ENCODE data around the gene RARRES1.

RARRES1 gene

DNA sequence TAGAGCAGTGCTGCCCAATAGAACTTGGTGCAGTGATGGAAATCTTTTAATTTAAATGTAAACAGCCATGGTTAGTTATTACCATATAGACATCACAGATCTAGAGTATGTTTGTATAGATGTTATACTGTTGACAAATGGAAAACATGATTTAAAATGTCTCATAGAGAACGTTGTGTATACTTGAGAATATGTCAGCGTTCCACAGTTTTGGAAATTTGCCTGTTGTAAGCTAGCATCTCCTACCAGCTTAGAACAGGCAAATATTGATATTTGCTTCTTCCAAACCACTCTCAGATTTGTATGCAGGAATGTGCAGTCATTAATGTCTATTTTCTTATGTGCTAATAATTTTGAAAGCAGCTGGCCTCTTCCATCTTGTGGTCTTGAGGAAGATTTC lies 51.4 kb downstream of the RARRES1 start:
- DNase-seq = no peak

DNA sequence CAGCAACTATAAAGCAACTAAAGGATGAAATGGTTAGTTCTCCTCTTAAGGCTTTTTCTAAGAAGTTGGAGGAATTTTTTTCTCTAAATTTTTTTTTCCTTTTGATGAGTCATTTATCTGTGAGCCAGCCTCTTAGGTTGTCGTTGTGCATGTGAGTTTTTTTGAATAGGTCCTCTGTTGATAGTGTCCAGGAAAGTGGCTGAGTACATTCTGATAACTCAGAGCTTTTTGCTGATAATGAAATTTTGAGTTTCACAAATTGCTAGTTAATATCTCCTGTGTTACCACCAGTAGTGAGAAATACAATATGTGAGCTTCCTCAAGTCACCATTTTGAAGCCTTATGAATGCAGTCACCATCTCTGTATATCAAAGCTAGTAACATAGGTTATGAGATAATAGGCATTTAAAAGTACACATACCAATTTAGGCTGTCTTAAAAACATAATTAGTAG lies 52.7 kb downstream of the RARRES1 start:
- no peak for DNase-seq

DNA sequence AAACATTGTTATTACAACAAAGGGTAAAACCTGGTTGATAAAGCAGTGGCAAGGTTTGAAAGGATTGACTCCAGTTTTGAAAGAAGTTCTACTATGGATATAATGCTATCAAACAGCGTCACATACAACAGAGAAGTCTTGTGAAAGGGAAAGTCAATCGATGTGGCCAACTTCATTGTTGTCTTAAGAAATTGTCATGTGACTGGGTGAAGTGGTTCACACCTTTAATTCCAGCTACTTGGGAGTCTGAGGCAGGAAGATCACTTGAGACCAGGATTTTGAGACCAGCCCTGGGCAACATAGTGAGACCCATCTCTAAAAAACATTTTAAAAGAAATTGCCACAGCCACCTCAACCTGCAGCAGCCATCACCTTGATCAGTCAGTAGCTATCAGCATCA lies 53.6 kb downstream of the RARRES1 start:
- DNase-seq = no peak

DNA sequence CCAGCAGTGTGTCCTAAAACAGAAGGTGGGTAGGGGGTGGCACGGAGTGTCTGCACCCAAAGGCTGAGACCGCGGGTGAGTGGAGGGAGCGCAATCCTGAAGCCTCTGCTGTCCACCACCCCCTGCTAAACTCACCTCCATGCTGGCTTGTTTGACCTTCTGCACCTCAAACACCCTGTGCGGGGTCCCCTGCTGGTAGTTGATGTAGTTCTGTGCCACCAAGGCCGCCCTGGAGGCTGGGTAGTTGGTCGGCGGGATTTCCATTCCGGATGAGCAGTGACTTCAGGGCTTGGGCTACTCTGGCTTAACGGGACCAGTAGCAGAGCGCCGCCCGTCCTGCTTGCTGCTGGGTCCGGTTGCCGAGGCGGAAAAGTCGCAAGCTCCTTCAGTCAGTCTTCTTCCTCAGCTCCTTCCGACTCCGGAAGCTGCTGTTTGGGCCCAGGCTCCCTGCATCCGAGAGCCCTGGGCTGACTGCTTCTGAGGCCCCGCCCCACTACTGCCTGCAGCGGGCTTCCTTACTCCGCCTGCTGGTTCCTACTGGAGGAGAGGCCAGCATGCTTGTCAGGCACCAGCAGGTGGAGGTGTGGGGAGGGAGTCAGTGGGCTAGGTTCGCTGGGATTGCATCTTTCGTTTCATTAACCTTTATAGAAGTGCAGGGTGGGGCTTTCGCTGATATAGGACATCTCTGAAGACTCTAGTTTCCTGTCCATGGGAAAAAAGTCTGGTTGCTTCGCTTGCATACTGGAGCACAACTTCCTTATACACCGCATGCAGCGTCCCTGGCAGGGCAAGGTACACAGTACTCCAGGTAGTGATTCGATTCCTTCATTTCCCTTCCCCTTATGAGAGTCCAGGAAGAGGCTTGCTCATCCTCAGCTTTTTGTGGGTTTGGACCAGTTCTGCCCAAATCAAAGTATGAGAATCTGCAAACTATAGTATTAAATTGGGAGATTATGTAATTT lies 59.8 kb downstream of the RARRES1 start, which contains the start of gene LXN:
LXN (minus strand) TSS at position 434 of the 962 bp plus-strand sequence; CDS start at position 264, 170 bp downstream.
- peak; percentile 78 for DNase-seq

DNA sequence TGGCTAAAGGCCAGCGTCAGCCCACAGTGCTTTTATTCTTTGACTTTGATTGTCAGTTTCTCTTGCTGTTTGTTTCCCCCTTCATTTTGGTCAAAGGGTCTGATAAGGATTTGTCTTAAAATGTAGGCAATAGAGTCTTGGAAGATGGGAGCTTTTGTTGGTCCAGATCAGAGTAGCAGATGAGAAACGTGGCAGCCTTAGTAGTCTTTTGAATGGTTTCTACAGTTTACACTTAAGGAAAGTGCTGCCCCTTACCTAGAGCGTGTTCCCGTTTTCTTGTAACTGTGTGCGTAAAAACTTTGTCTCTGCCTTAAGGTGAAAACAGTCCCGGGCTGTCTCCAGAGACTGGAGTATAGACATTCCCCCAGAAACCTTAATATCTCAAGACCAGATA lies 60.4 kb downstream of the RARRES1 start:
- no peak for DNase-seq

DNA sequence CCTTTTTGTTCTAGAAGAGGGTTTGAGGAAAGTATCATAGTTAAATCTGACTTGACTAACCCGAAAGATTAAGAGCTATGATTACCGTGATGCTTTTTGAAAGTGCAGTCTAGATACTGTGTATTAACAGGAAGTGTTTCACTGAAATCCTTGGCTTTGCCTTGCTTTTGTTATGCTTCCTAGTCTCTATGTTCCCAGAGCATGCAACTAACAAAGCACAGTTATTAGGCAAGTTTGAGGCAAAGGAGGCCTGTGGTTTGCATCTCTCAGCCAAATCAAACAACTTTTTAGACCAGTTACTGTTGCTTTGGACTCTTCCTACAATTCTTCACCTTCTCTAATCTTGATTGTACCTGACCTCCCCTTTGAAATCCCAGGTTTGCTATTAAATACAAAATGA lies 63.8 kb downstream of the RARRES1 start:
- no peak for DNase-seq

DNA sequence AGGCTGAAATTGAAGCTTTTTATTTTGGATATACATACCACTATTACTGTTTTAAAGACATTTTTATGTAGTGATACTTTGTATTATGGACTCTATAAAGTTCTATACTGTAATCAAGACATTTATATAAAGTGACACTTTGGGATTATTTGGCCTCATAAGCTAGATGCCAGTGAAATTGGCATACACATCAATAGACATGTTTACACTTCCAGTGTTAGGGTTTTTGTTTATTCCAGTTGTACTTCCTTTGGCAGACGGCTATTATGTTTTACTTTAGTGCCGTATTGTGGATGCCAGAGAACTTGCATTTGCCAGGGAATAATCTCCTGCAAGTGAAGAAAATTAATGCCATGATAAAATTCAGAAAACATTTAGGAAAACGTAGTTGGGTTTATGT lies 65.8 kb downstream of the RARRES1 start:
- no peak for DNase-seq

DNA sequence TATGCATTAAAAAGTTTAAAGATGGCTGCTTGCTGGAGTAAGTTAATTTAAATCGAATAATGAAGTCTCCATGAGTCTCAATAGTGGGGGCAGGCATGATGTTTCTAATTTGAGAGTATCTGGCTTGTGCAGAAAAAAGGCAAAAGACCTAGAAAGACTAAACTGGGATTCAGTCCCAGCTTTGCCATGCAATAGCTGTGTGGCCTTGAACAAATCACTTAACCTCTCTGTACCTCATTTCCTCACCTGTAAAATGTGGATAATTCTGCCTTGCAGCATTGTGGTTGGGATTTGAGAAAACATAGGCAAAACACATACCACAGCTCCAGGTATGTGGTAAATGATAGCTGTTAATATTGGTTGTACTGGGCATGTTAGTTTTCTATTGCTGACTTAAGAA lies 68.4 kb downstream of the RARRES1 start:
- DNase-seq = no peak

DNA sequence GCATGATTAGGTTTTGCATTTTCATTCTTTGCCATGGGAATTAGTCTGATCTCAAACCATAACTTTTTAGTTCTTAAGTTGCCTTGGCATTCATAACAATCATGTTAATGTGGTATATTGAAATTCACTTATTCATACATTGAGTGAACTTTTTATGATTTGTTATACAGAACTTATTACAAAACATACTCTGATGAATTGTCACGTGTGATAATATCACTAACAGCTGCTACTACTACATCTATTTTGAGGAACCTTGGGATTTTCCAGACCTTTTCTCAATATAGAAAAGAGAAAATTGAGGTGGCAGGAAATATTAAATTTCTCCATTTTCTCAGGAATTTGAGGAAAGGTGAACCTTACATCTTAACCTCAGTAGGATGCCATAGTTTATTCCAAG lies 69.0 kb downstream of the RARRES1 start:
- DNase-seq = no peak

DNA sequence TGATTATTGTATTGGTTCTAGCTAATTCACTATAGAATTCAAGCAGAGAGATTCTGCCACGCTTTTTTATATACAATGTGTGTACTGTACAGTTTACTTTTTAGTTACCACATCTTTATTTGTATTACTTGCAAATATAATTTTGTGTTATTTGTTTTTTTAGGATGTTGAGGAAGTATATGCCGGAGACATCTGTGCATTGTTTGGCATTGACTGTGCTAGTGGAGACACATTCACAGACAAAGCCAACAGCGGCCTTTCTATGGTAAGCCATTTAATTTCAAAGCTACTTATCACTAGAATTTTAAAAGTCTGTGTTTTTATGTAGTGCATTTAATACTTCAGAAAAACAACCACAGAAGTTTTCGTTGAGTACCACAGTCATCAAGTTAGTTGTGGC lies 71.5 kb downstream of the RARRES1 start:
- DNase-seq = no peak

DNA sequence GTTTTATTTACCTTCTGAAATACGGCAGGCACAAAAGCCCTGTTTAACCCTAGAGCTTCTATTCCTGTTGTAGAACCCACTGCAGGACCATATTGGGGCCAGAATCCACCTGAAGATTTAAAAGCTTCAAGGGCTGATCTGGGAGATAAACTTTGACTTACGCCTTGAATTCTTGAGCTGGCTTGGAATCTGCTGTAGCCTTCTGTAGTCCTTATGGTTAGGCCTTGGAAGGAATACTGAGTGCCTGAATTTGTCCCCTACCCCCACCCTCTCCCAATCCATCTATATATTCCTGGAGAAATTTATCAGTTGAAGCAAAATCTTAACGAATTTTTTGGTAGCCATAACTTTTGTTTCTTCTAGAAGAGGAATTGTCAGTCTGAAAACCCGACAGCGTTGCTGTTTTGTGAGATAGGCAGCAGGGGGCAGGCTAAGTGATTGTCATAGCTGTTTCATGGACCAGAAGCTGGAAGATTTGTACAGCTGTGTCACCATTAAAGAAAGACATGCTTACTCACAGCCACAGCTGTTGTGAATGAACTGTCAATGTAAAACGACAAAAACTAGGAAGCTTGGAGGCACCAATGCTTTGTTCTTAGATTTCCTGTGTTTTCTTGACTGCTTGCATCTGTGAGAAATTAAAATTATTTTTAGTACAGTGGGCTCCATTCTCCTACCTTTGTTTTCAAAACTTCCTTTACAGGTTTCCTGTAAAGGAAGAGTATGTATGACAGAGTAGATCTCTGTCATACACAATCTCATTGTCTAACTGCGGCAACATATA lies 72.6 kb downstream of the RARRES1 start:
- peak; percentile 39 for DNase-seq

DNA sequence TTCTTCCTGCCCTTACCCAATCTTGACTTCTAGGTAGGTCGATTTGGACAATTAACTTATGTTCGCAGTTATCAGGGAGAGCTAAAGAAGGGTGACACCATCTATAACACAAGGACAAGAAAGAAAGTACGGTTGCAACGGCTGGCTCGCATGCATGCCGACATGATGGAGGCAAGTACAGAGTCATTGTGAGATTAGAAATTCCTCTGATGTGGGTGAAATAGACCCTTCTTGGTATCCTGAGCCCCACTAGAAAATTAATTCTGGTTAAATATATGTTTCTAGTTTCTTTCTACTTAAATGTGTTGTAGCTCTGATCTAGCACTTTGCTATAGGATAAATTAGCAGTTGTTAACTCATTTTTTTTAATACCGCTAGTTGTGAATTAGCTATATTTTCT lies 73.4 kb downstream of the RARRES1 start:
- DNase-seq = no peak

DNA sequence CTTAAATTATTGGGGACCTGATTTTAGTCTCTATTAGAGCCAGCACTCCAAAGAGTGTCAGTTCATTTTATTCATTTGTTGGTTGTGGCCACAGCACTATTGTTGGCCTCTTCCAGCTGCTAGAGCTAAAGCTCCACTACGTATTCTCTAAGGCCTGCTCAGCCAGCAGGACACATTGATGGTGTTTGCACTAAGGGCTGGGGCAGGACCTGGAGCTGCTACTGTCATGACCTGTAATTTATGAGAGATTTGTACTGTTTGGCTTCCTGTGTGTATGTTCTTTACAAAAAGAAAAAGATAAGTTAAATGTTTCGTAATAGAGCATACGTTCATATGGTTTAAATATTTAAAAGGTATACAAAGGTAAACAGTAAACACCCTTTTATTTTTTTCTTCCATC lies 79.8 kb downstream of the RARRES1 start:
- DNase-seq = no peak

DNA sequence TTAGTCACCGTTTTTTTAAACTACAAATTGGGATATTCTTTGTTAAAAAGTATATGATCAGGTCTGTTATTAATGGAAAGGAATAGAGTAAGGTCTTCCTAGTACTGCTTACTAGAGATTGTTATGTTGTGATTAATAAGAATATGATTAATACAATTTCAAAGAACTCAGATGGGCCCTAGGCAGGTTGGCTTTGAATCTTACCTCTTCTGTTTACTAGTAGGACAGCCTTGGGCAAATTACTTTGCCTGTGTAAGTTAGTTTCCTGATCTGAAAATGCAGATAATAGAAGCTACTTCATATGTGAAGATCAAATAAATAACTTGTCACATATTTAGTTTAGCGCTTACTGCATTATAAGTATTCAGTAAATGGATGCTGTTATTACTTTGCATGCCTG lies 81.1 kb downstream of the RARRES1 start:
- no peak for DNase-seq

DNA sequence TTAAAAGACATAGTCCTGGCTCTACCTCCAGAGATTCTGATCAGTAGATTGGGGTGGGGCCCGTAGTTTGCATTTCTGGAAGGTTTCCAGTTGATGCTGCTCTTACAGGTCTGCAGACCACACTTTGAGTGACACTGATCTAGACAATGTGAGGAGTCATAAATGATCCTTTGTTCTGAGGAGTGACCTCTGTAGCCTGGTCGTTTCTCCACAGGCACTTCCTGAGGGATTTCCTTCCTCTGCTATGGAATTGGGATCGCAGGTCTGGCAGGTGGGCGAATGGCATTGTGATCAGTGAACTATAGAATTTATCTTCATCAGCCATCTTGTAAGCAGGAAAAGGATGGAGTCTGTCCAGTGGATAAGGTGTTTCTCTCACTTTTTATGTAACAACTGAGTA lies 82.5 kb downstream of the RARRES1 start:
- DNase-seq = no peak

Measured in CD4-positive, alpha-beta T cell treated with Interleukin-15 for 1 hour (primary cell).